ENCODE results near the gene EAPP. TPM values are rescaled to one million over a fixed set of nuclear protein-coding genes. Genes with fewer than 3 reads are reported as not detected.
A peak's percentile ranks its signal among the peaks of the same experiment; 100 is the strongest.

EAPP gene
- total RNA-seq, 4 donors from 2014 or later: 28.8 to 52.4 (median 37.3) TPM

- no peaks in the 10 kb centered on the region for H3K36me3 ChIP-seq
- peak overlapping the region; percentile 86 to 94 (median 90) for H3K27ac ChIP-seq
- H3K27me3 ChIP-seq: no peaks in the 10 kb centered on the region
- TF ChIP-seq POLR2A (IDR thresholded peaks at IDR 0.05) (peak in 1 of 2 donors; percentile 78), EP300 (IDR thresholded peaks at IDR 0.05) (peak; percentile 96 to 97), CTCF (IDR thresholded peaks at IDR 0.05) (peak in 2 of 5 experiments; percentile 40 to 47)
- peak overlapping the region in 1 of 4 donors; percentile 16 for H3K4me3 ChIP-seq
- 22% methylated on average over 11 to 14 of the region's 14 CpGs for WGBS, 2 donors
- DNase-seq (ENCODE audit: low spot score in 2 of 2): peak; percentile 69 to 82
- H3K4me1 ChIP-seq: peaks cover 0 to 23% (median 11%) of the 10 kb centered on the region in 4 donors
- no peaks in the 10 kb centered on the region for H3K9me3 ChIP-seq
Observed at GRCh38 chr14:34496679-34497513, 42.6 kb downstream of the EAPP start.

GRCh38 chr14:34496007-34496678 is 43.4 kb downstream of the EAPP start:
- WGBS, 2 donors: 86 to 94% methylated on average over 11 of the region's 11 CpGs
- H3K36me3 ChIP-seq: no peaks in the 10 kb centered on the region
- peak in 1 of 2 donors; percentile 28 for DNase-seq (ENCODE audit: low spot score in 2 of 2)

GRCh38 chr14:34489324-34489723 is 50.2 kb downstream of the EAPP start:
- Histone ChIP-seq H3K27ac (no peak overlapping the region), H3K36me3 (no peaks in the 10 kb centered on the region), H3K9me3 (no peaks in the 10 kb centered on the region), H3K4me3 (no peak overlapping the region), H3K4me1 (no peaks in the 10 kb centered on the region), H3K27me3 (no peaks in the 10 kb centered on the region)
- 23 to 44% methylated on average over 1 of the region's 1 CpG for WGBS, 2 donors
- DNase-seq (ENCODE audit: low spot score in 2 of 2): no peak
- TF ChIP-seq POLR2A (IDR thresholded peaks at IDR 0.05) (no peak), CTCF (IDR thresholded peaks at IDR 0.05) (no peak), EP300 (IDR thresholded peaks at IDR 0.05) (no peak)

More at GRCh38 chr14:34496007-34496678, 43.4 kb downstream of the EAPP start:
- peak in 1 of 2 donors; percentile 26 for TF ChIP-seq EP300 (IDR thresholded peaks at IDR 0.05)
- TF ChIP-seq CTCF (IDR thresholded peaks at IDR 0.05): no peak
- Histone ChIP-seq H3K27me3 (no peaks in the 10 kb centered on the region), H3K4me3 (no peak overlapping the region), H3K27ac (peak overlapping the region; percentile 86 to 94 (median 90)), H3K9me3 (no peaks in the 10 kb centered on the region), H3K4me1 (peaks cover 0 to 23% (median 11%) of the 10 kb centered on the region in 4 donors)

- Histone ChIP-seq H3K36me3 (no peaks in the 10 kb centered on the region), H3K9me3 (no peaks in the 10 kb centered on the region), H3K4me1 (no peaks in the 10 kb centered on the region), H3K27ac (no peak overlapping the region), H3K27me3 (no peaks in the 10 kb centered on the region), H3K4me3 (no peak overlapping the region)
- TF ChIP-seq EP300 (IDR thresholded peaks at IDR 0.05) (no peak), CTCF (IDR thresholded peaks at IDR 0.05) (no peak), POLR2A (IDR thresholded peaks at IDR 0.05) (no peak)
- WGBS, 2 donors: 96 to 98% methylated on average over 7 of the region's 7 CpGs
- DNase-seq (ENCODE audit: low spot score in 2 of 2): no peak
Observed at GRCh38 chr14:34488528-34488927, 51.0 kb downstream of the EAPP start.

GRCh38 chr14:34484726-34485125 is 54.8 kb downstream of the EAPP start:
- Histone ChIP-seq H3K4me1 (no peaks in the 10 kb centered on the region), H3K36me3 (no peaks in the 10 kb centered on the region), H3K9me3 (no peaks in the 10 kb centered on the region), H3K27ac (no peak overlapping the region), H3K27me3 (no peaks in the 10 kb centered on the region), H3K4me3 (no peak overlapping the region)
- no peak for TF ChIP-seq EP300 (IDR thresholded peaks at IDR 0.05)
- 82 to 95% methylated on average over 1 of the region's 1 CpG for WGBS, 2 donors
- DNase-seq (ENCODE audit: low spot score in 2 of 2): no peak
